LNCaP clone FGC (cell line): ENCODE results near the gene OPTN.

Experiments used
- DNase-seq: peaks from one replicate; pipeline ENCODE4 v3.0.0-alpha.2; 2011; ENCODE audit warnings: low read depth
- H3K4me3 ChIP-seq: 2 replicates; pipeline ENCODE4 v1.5.1; 2011; ENCODE audit warnings: mild to moderate bottlenecking, low read depth, low read length, control low read depth
- CTCF ChIP-seq: IDR thresholded peaks from 2 replicates; pipeline ENCODE4 v1.5.1; 2012; ENCODE audit warnings: mild to moderate bottlenecking; ENCODE audit not compliant: control insufficient read depth, insufficient read depth; ENCODE audit errors: extremely low read depth

Gene OPTN

GRCh38 chr10:13066527-13066926, 33.4 kb upstream of the OPTN start:
- no peak for DNase-seq
- no peak for TF ChIP-seq CTCF
- H3K4me3 ChIP-seq, result no peak overlapping the region

DNA sequence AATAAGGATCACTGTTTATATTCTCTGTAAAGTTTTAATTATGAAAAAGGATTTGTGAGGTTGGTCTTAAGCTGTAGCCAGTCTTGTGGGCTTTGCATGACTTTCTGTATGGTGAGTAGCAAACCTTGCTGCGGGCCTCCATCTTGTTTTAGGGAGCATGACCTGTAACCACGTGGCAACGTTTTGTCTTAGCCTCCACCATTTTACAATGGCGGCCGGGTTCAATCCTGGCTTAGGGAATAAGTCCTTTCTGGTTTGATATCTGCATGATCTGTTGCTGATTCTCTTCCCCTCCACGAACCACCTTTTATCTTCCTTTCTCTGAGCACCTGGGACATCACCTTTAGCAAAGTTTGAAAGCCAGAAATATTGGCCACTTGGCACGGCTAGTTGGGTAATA, 32.5 kb upstream of the OPTN start:
- no peak overlapping the region for H3K4me3 ChIP-seq
- no peak for TF ChIP-seq CTCF
- no peak for DNase-seq

DNA sequence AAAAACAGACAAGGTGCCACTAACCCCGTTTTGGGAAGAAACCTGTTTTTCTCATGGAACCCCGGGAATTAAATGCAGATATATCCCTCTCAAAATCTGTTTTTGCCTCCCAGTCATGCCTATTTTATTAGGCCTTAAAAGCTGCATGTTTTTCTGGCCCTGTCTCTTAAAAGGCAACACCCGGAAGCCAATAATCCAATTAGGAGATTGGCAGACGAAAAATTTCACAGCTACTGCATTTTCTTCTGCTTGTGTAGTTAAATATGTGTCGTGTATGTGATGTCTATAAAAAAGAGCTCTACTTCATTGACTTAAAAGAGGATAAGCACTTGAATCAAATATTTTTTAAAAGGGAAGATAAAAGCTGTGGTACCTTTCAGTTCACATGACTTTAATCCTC, 31.9 kb upstream of the OPTN start:
- DNase-seq, result no peak
- no peak for TF ChIP-seq CTCF
- H3K4me3 ChIP-seq, result no peak overlapping the region

DNA sequence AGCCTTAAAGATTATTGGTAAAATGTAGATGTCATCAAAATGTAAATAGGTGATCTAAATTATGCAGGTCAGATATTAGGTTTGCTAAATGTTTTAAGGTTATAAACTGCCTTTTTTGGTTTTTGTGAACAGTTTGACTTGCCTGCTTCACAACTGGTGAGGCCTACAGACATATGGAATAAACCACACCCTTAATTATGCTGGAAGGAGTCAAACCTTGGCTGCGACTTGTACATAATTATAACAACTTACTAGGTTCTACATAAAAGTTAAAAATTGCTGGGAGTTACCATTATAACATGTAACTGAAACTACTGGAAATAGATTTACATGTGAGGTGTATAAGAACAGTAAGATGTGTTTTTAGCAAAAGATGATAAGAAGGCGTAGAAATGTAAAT, 31.5 kb upstream of the OPTN start:
- no peak for TF ChIP-seq CTCF
- no peak overlapping the region for H3K4me3 ChIP-seq
- no peak for DNase-seq

- no peak for DNase-seq
- no peak overlapping the region for H3K4me3 ChIP-seq
- TF ChIP-seq CTCF, result no peak
Measured at GRCh38 chr10:13072339-13072738, 27.6 kb upstream of the OPTN start.

DNA sequence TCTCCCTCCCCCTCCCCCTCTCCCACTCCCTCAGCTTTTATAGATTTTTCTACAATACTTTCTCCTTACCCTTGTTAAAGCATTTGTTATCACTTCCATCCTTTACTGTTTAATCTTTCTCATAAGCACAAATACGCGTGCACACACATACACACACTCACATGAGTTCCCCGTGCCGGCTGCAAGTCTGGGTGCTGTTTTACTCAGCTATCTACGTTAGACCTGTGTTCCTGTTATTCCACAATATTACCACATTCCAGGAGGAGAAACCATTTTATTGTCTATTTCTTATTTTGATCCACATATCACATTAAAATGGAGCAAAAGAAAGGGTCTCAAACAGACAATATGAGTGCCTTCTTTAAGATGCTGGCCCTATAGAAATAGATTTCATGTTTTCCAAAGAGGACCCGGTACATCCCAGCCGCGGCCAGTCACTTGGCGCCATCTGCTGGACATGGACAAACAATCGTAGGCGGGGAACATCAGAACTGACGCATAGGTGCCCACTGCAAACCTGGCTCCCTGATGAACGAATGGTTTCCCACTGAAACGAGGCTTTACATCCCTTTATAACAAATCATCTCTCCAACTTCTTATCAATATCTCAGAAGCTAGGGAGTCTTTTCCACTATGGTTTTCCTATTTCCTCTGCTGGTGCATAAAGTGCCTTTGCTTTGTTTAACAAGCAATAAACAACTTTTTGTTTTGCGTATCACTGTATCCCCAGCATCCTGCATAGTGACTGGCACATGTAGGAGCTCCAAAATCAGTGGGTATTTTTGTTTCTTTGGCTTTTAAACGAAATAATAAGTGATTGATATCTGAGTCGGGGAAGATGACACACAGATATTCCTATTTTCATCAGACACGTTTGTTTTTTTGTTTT, 25.2 kb upstream of the OPTN start:
- peak; percentile 90 for TF ChIP-seq CTCF
- H3K4me3 ChIP-seq, result no peak overlapping the region
- peak; percentile 15 for DNase-seq

DNA sequence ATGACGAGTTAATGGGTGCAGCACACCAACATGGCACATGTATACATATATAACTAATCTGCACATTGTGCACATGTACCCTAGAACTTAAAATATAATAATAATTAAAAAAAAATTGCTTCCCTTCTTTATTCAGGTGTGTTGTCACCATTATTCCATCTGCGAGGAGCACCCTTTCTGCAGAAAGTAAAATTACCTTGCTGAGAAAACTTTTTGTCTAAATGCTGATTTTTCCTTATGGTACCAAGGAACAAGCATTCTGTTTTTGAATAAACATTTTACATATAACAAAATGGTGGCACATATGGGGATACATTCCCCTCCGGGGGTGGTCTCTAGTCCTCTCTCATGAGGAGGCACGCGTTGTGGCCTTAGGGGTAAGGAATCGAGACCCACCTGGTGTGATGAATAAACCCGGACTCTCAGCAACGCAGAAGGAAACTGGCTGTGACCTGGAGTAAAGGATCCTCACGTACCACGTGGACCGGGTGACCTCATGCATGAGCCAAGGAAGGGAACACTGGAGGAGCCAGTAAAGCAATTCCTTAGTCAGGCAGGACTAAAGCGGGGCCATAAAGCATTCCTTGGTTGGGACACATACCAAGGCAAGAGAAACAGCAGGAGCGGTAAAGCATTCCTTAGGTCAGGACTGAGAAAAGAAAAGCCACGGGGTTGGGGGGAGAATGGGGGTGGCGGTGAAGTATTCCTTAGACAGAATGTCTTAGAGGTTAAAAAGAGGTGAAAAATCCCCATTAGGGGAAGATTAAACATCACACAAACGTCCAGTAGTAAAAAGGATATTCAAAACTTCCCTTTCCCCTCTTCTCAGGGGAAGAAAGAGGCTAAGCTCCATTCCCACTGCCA, 20.8 kb upstream of the OPTN start:
- no peak for TF ChIP-seq CTCF

More for the DNA sequence above, 20.8 kb upstream of the OPTN start:
- DNase-seq, result no peak
- no peak overlapping the region for H3K4me3 ChIP-seq
